ENCODE measurements around the gene DUS1L. TPM values are rescaled to one million over a fixed set of nuclear protein-coding genes. Genes with fewer than 3 reads are reported as not detected.

The DUS1L gene
- total RNA-seq, 1 donor from 2014 or later, result 126 TPM

GRCh38 chr17:82017612-82018151 is 47.9 kb downstream of the DUS1L start:
- no peak for DNase-seq (ENCODE audit: low read depth)
- no peak for TF ChIP-seq CTCF (conservative IDR thresholded peaks at IDR 0.05; ENCODE audit: low read depth, low read length)
- no peak overlapping the region for H3K4me3 ChIP-seq (ENCODE audit: low read depth, low read length)

- DNase-seq (ENCODE audit: low read depth), result no peak
- no peak overlapping the region for H3K4me3 ChIP-seq (ENCODE audit: low read depth, low read length)
- no peak for TF ChIP-seq CTCF (conservative IDR thresholded peaks at IDR 0.05; ENCODE audit: low read depth, low read length)
These were observed 48.6 kb downstream of the DUS1L start for GRCh38 chr17:82016875-82017459.

- H3K4me3 ChIP-seq (ENCODE audit: low read depth, low read length), result no peak overlapping the region
- no peak for TF ChIP-seq CTCF (conservative IDR thresholded peaks at IDR 0.05; ENCODE audit: low read depth, low read length)
- DNase-seq (ENCODE audit: low read depth), result no peak
These were observed 49.3 kb downstream of the DUS1L start for GRCh38 chr17:82016061-82016874.

- TF ChIP-seq CTCF (conservative IDR thresholded peaks at IDR 0.05; ENCODE audit: low read depth, low read length), result no peak
- no peak for DNase-seq (ENCODE audit: low read depth)
- H3K4me3 ChIP-seq (ENCODE audit: low read depth, low read length), result no peak overlapping the region
These were observed 50.2 kb downstream of the DUS1L start for GRCh38 chr17:82015311-82015971.

GRCh38 chr17:82014971-82015310 is 50.7 kb downstream of the DUS1L start:
- no peak for DNase-seq (ENCODE audit: low read depth)
- H3K4me3 ChIP-seq (ENCODE audit: low read depth, low read length), result no peak overlapping the region
- TF ChIP-seq CTCF (conservative IDR thresholded peaks at IDR 0.05; ENCODE audit: low read depth, low read length), result no peak

- no peak for TF ChIP-seq CTCF (conservative IDR thresholded peaks at IDR 0.05; ENCODE audit: low read depth, low read length)
- H3K4me3 ChIP-seq (ENCODE audit: low read depth, low read length), result no peak overlapping the region
- no peak for DNase-seq (ENCODE audit: low read depth)
These were observed 51.2 kb downstream of the DUS1L start for GRCh38 chr17:82014432-82014831.
